Endothelial cell of umbilical vein (primary cell): ENCODE measurements around the gene TGFBR3. TPM values are rescaled to one million over a fixed set of nuclear protein-coding genes. Genes with fewer than 3 reads are reported as not detected.

ENCODE experiments used
- BruUV-seq: library from RNA; stranded (reverse); fragments of 400-500 nt; replicated peaks from 2 replicates; lab custom pipeline; 2021; lab: Mats Ljungman, UMichigan
- CTCF ChIA-PET: fragments of 300-600, 350-600 bp; sonication (Branson Sonifier 250); formaldehyde crosslinking; loops from one replicate; lab custom pipeline; 2021; ENCODE audit warnings: antibody characterized with exemption, inconsistent platforms; lab: Charles Lee
- POLR2A ChIA-PET: fragments of 300-600, 350-600 bp; sonication (Branson Sonifier 250); formaldehyde crosslinking; loops from one replicate; lab custom pipeline; 2021; ENCODE audit warnings: antibody characterized with exemption, inconsistent platforms; lab: Charles Lee
- DNase-seq: peaks from one replicate; pipeline ENCODE4 v3.0.0-alpha.2; 2011; ENCODE audit warnings: low read depth, low spot score
- FAIRE-seq: peaks from 2 replicates; lab custom pipeline; 2011; peaks lifted over from hg19 to GRCh38; lab: Jason Lieb, UNC
- H2AFZ ChIP-seq: 2 replicates; pipeline ENCODE4 v1.6.0; 2012; ENCODE audit warnings: low read depth, low read length, control low read depth, inconsistent platforms
- H3K27ac ChIP-seq: 2 replicates; pipeline ENCODE4 v1.5.1; 2011; ENCODE audit warnings: low read depth, mild to moderate bottlenecking, control low read depth, low read length, moderate library complexity; ENCODE audit not compliant: insufficient read depth
- H3K27me3 ChIP-seq, 2 experiments: 2 replicates each; pipeline versions ENCODE4 v1.6.0 to v1.6.1; 2011; ENCODE audit warnings: low read length in 2 of 2, mixed read lengths in 1 of 2; ENCODE audit not compliant: control insufficient read depth in 2 of 2, insufficient read depth in 2 of 2
- H3K36me3 ChIP-seq, 2 experiments: 2 replicates in 1 of 2; 3 replicates in 1 of 2; pipeline ENCODE4 v1.5.1; 2011; ENCODE audit warnings: low read length in 2 of 2, mild to moderate bottlenecking in 1 of 2, moderate library complexity in 1 of 2; ENCODE audit not compliant: control insufficient read depth in 2 of 2, insufficient read depth in 2 of 2; ENCODE audit errors: extremely low read depth in 1 of 2
- H3K4me1 ChIP-seq: 3 replicates; pipeline ENCODE4 v1.5.1; 2011; ENCODE audit warnings: mild to moderate bottlenecking, low read length; ENCODE audit not compliant: control insufficient read depth, insufficient read depth; ENCODE audit errors: extremely low read depth
- H3K4me2 ChIP-seq: 2 replicates; pipeline ENCODE4 v1.6.1; 2011; ENCODE audit warnings: low read length, control low read depth, mixed read lengths; ENCODE audit not compliant: insufficient read depth
- H3K4me3 ChIP-seq, 3 experiments: fragments of 200-600 bp in 1 of 3; sonication (generic), shearing (Covaris generic) in 1 of 3; replicated peaks in 1 of 3; 2 replicates each; pipeline ENCODE4 v1.5.1; 2011 to 2016; ENCODE audit warnings: control low read depth in 3 of 3, low read length in 3 of 3, mild to moderate bottlenecking in 2 of 3, inconsistent platforms in 1 of 3, low read depth in 1 of 3, moderate library complexity in 1 of 3; ENCODE audit not compliant: insufficient read depth in 1 of 3
- H3K79me2 ChIP-seq: 2 replicates; pipeline ENCODE4 v1.6.0; 2012; ENCODE audit warnings: low read length, inconsistent platforms; ENCODE audit not compliant: control insufficient read depth, insufficient read depth
- H3K9ac ChIP-seq: replicated peaks from 2 replicates; pipeline ENCODE3; 2011; ENCODE audit warnings: low read length, control low read depth; ENCODE audit not compliant: insufficient read depth; ENCODE audit errors: extremely low read depth
- H3K9me1 ChIP-seq: replicated peaks from 3 replicates; pipeline ENCODE4 v1.6.0; 2011; ENCODE audit warnings: mild to moderate bottlenecking, low read length; ENCODE audit not compliant: control insufficient read depth, insufficient read depth; ENCODE audit errors: extremely low read depth
- H3K9me3 ChIP-seq: replicated peaks from 2 replicates; pipeline ENCODE4 v1.5.1; 2012; ENCODE audit warnings: low read length, inconsistent platforms; ENCODE audit not compliant: control insufficient read depth, insufficient read depth
- H4K20me1 ChIP-seq: replicated peaks from 2 replicates; pipeline ENCODE3; 2011; ENCODE audit warnings: mild to moderate bottlenecking, low read length; ENCODE audit not compliant: control insufficient read depth, insufficient read depth; ENCODE audit errors: extremely low read depth
- EZH2 ChIP-seq: IDR thresholded peaks from 2 replicates; pipeline ENCODE4 v1.6.1; 2012; ENCODE audit warnings: borderline replicate concordance, low read depth, mild to moderate bottlenecking, moderate library complexity, low read length, inconsistent platforms; ENCODE audit not compliant: severe bottlenecking
- FOS ChIP-seq: IDR thresholded peaks from 2 replicates; pipeline ENCODE4 v1.6.1; 2011; ENCODE audit warnings: mild to moderate bottlenecking, low read length, moderate library complexity, borderline replicate concordance; ENCODE audit not compliant: insufficient read depth
- GATA2 ChIP-seq: IDR thresholded peaks from 2 replicates; pipeline ENCODE4 v1.7.0; 2011; ENCODE audit warnings: low read depth, mild to moderate bottlenecking, moderate library complexity, mixed read lengths, low read length; ENCODE audit not compliant: insufficient read length, insufficient read depth
- JUN ChIP-seq: IDR thresholded peaks from 2 replicates; pipeline ENCODE4 v1.6.1; 2011; ENCODE audit warnings: borderline replicate concordance, low read depth; ENCODE audit not compliant: insufficient read length, insufficient read depth
- MYC ChIP-seq: IDR thresholded peaks from one replicate; pipeline ENCODE4 v1.6.1; 2011; ENCODE audit warnings: mild to moderate bottlenecking, low read depth, low read length
- POLR2A ChIP-seq: IDR thresholded peaks from 2 replicates; pipeline ENCODE4 v1.6.1; 2012; ENCODE audit warnings: low read depth, mild to moderate bottlenecking, control low read depth, low read length
- POLR2AphosphoS5 ChIP-seq: IDR thresholded peaks from 2 replicates; pipeline ENCODE4 v1.6.1; 2012; ENCODE audit warnings: low read depth, mild to moderate bottlenecking, control low read depth, low read length, moderate library complexity; ENCODE audit not compliant: insufficient read depth
- dilution Hi-C: fragments of 300-500 bp; cut with MboI; formaldehyde crosslinking; loops from one replicate; pipeline ENCODE4 v1.15.0; 2019; ENCODE audit warnings: low sequenced_read_pairs; ENCODE audit not compliant: extremely low pct_ligation_motif_present
- intact Hi-C: fragments of 100-400 bp; cut with micrococcal nuclease; formaldehyde crosslinking; loops from one replicate; pipeline ENCODE4 v1.10.0; 2022
- polyA plus RNA-seq, 4 experiments: library from polyadenylated mRNA; depleted of rRNA in 3 of 4; stranded (reverse) in 3 of 4; unstranded in 1 of 4; fragments of >200 nt; gene quantifications; 2 replicates each; pipeline versions ENCODE4 v1.2.1 to v1.2.3, GENCODE V29; 2011 to 2012; ENCODE audit warnings: missing spikeins in 1 of 4
- total RNA-seq: library from RNA; stranded (reverse); gene quantifications from 2 replicates; pipeline ENCODE4 v1.2.3, GENCODE V29; 2021
- TF ChIP-seq, protein P1 (sequence below): IDR thresholded peaks from 2 replicates; pipeline ENCODE4 v1.6.1; 2011; ENCODE audit not compliant: insufficient read depth, insufficient read length
- TF ChIP-seq, protein P2 (sequence below), 2 donors: IDR thresholded peaks; 1 replicate in 1 of 2; 2 replicates in 1 of 2; pipeline ENCODE4 v1.5.1; 2011; ENCODE audit warnings: low read length in 2 of 2, mild to moderate bottlenecking in 2 of 2, moderate library complexity in 2 of 2, control low read depth in 1 of 2, inconsistent platforms in 1 of 2, low read depth in 1 of 2; ENCODE audit not compliant: insufficient read depth in 1 of 2; ENCODE audit errors: extremely low read depth in 1 of 2

Gene TGFBR3
- total and polyA plus RNA-seq, 2 donors (not counting 3 experiments of a cell fraction or from before 2014, with no cell fraction given), result 8.0 to 13.4 TPM

DNA sequence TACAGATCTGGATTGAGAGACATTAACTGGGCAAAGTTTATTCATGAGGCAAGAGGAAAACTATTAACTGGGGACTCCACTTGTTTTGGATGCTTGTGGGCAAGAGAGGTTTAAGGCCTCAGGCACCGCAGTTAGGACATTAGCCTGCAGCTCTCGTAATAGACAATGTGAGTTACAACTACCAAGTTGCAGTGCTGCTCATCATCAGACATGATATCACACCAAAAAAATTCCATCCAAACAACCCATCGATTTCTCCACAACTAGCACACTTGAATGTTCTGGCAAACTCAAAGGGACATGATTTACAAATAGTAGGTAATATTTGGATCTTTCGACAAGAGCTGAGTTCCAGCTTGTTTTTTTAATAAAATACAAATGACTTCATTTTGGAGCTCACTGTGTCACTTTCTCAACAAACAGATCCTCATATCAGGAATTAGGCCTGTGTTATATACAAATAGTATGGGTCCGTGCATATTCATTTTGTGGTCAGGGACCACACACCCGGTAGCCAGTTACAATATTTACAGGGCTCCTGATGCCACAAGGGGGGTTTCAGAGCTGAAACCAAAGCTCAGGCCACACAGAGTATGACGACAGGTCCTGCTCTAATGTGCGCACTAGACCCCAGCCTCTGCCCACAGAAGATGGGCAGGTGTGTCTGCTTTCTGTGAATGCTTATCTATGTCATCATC lies 128.0 kb downstream of the TGFBR3 start:
- Histone ChIP-seq H4K20me1 (no peaks in the 10 kb centered on the region), H3K4me1 (no peaks in the 10 kb centered on the region), H3K4me3 (no peak overlapping the region), H2AFZ (no peak overlapping the region), H3K36me3 (no peaks in the 10 kb centered on the region), H3K27ac (no peak overlapping the region), H3K27me3 (no peaks in the 10 kb centered on the region), H3K9ac (no peak overlapping the region), H3K79me2 (no peaks in the 10 kb centered on the region), H3K4me2 (no peak overlapping the region), H3K9me1 (no peaks in the 10 kb centered on the region), H3K9me3 (no peaks in the 10 kb centered on the region)
- POLR2A ChIA-PET, result no interaction called here
- TF ChIP-seq POLR2AphosphoS5 (no peak), EZH2 (no peak), GATA2 (no peak), JUN (no peak), FOS (no peak), MYC (no peak), POLR2A (no peak)
- TF ChIP-seq, protein P1, sequence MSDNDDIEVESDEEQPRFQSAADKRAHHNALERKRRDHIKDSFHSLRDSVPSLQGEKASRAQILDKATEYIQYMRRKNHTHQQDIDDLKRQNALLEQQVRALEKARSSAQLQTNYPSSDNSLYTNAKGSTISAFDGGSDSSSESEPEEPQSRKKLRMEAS, result no peak
- TF ChIP-seq, protein P2, sequence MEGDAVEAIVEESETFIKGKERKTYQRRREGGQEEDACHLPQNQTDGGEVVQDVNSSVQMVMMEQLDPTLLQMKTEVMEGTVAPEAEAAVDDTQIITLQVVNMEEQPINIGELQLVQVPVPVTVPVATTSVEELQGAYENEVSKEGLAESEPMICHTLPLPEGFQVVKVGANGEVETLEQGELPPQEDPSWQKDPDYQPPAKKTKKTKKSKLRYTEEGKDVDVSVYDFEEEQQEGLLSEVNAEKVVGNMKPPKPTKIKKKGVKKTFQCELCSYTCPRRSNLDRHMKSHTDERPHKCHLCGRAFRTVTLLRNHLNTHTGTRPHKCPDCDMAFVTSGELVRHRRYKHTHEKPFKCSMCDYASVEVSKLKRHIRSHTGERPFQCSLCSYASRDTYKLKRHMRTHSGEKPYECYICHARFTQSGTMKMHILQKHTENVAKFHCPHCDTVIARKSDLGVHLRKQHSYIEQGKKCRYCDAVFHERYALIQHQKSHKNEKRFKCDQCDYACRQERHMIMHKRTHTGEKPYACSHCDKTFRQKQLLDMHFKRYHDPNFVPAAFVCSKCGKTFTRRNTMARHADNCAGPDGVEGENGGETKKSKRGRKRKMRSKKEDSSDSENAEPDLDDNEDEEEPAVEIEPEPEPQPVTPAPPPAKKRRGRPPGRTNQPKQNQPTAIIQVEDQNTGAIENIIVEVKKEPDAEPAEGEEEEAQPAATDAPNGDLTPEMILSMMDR (IDR thresholded peaks at IDR 0.05; ENCODE audit: extremely low read depth in 1 of 2, insufficient read depth in 1 of 2, low read depth in 1 of 2, low read length in 2 of 2), result no peak
- dilution Hi-C loops, result no loop called here
- intact Hi-C loops, result loop anchor here (5.0 kb wide), 1 partner anchor 49 kb away; no protein-coding TSS in a partner anchor
- DNase-seq, result no peak
- CTCF ChIA-PET, result no interaction called here
- no TSS peak for BruUV-seq
- no peak for FAIRE-seq
